Fibroblast of skin of left biceps (primary cell): ENCODE data around the gene GNAZ.

Experiments used
- DNase-seq, 2 experiments: peaks; one replicate each; pipeline ENCODE4 v3.0.0-alpha.2; 2013; ENCODE audit warnings: low read depth in 2 of 2

The GNAZ gene

DNA sequence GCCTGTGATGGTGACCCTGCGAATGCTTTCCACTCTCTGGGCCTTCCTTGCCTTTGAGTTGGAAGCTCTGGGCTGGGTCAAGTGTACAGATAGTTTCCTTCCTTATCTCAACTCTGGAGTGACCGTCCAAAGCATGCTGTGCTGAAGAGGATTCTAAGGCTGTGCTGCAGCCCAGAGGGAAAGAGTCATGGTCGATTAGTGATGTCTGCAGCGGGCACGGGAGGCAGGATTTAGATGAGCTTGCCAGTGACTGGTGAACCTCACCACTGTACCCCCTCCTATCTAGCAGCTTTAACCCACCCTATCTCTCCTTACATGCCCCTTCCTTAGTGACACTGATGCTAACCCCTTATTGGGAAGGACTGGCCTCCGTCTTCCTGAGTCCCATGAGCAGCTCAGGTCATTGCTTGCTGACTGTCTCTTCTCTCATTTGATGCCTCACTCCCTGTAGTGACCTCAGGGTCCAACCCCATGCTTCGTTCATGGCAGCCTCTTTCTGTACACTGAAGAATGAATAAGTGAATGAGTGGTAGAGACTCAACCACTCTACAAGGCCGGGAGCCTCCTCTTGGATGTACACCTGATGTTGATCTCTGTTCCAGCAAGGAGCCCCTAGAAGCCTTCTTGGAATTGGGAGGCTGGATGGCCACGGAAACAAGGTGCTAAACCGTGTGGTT, 6.7 kb downstream of the GNAZ start:
- DNase-seq: no peak

- no peak for DNase-seq
These were observed 7.5 kb downstream of the GNAZ start for GRCh38 chr22:23077627-23078461.

GRCh38 chr22:23078462-23078787, 8.1 kb downstream of the GNAZ start:
- no peak for DNase-seq

DNA sequence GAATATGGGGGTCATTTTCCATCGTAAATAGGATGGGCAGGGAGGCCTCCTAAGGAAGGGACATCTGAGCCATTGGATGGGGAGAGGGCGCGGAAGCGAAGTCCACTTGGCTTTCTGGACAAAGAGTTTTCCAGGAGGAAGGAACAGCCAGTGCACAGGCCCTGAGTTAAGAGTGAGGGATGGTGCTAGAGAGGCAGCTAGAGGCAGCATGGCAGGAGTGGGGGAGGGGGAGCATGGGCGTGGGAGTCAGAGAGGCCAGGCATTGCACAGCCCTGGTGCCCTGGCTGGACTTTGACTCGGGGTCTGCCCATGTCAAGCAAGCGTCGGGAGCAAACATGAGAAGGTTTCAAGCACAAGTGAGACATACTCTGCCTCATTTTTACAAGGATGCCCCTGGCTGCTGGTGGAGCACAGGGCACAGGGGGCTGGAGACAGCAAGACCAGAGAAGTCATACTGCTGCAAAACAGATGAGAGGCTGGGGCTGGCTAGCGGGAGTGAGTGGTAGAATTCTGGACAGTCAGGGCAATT, 9.0 kb downstream of the GNAZ start:
- DNase-seq: no peak

DNA sequence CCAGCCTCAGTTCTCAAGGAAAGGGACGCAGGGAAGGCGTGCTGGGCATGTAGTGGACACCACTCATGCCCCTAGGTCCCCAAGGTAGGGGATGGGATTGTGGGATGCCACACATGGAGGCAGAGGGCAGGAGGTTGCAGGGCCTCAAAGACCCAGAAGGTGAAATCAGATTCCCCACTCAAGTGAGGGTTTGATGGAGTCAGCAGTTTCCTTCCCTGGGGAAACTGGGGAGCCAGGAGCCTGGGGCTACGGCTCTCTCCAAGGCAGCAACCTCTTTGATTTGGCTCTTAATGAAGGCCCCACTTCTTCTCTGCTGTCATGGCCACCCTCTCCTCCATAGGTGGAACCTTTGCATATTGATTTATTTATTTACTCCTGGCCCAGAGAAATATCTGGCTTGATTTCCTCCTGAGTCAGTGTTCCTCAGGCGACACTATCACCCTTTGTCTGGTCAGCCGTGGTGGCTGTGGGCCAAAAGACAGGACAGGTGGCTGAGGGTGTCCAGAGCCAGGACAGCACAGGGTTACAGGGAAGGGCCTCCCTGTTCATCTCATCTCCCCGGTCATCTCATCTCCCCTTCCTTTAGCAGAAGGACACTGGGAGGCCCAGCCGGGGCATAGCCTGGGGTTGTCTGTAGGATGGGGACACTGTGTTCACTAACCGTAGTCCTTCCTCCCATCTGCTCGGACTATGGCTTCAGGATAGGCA, 9.6 kb downstream of the GNAZ start:
- DNase-seq: no peak

GRCh38 chr22:23080613-23081290, 10.4 kb downstream of the GNAZ start:
- no peak for DNase-seq

DNA sequence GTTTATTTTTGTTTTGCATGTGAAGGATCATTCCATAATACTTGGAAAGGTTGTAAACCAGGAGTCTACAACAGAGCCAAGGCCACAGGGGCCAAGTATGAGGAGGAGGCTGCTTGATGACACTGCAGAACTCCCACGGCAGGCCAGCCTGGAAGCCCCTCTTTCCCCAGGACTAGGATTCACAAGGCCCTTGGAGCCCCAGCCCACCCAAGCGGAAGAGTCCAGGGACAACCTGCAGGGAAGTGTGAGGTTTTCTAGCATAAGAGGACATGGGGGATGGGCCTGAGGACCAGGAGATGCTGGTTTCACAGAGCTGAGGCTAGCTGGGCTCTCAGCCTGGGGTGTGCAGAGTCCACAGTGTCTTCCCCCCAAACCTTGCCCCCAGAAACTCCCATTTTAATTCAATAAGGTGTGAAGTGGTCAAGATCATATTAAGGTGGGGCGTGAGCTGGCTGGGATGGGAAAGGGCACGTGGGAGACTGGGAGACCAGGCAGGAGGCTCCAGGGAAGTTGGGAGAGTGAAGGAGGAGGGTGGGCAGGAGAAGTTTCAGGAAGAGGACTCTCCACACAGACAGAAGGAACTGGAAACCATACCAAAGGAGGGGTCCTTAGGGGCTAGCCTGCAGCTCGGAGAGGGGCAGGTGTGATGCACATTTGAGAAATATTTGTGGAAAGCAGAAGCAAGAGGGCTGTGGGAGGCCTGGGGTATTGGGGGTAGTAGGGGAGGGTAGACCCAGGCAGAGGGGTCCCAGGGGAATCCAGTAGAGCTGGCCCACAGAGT, 12.4 kb downstream of the GNAZ start:
- DNase-seq: no peak

GRCh38 chr22:23083315-23084021, 13.1 kb downstream of the GNAZ start:
- no peak for DNase-seq

DNA sequence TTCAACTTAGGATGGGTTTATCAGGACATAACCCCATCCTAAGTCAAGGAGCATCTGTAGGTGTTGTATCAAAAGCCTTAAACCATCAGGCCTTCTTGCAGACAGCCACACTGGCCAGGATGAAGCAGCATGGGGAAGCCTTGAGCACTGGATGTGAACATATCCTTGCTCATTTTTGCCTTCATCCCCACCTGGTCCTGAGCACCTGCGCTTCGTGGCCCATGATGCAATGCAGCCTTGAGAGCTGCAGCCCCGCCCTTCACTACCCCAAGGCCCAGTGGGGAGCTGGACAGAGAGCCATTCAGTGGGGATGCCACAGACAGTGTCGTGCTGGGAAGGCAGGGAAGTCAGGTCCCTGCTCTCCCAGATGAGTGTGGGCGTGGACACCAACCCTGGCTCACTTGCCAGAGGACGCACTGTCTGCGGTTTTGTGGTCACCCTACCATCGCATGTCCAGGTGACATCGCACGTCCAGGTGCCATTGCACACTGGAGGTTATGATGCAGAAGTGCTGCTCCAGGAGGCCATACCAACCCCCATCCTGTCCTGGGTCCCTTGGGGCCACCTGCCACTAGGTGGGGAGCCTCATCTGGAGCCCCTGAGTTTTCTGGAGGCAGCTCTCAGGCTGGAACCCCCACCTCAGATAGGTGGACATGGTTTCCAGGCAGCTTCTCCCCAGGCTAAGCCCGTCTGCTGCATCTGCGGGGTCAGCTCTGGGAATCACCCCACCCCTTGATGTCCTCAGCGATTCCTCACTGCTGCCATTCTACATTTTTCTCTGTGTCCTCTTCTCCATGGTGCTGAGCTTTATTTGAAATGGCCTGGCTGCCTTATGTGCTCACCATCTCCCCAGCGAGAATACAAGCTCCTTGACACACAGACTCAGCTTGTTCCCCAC, 14.4 kb downstream of the GNAZ start:
- no peak for DNase-seq

DNA sequence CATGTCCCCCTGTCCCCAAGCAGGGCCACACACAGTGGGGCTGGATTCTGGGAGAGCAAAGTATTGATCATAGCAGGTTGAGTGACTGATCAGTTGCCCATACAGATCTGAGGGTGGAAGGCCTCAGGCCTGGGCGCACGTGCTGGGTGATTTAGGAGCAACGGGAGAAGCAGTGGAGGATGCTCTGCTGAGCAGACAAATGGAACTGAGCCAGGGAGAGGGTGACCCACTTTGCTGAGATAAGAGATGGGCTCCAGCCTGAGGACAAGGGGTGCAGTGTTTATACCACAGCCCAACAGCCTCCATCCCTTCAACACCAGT, 15.0 kb downstream of the GNAZ start:
- DNase-seq: no peak

GRCh38 chr22:23085785-23086184, 15.5 kb downstream of the GNAZ start:
- DNase-seq: no peak

- no peak for DNase-seq
These were observed 15.9 kb downstream of the GNAZ start for GRCh38 chr22:23086263-23086662.

- DNase-seq: no peak
These were observed 16.5 kb downstream of the GNAZ start for GRCh38 chr22:23086787-23087186.

DNA sequence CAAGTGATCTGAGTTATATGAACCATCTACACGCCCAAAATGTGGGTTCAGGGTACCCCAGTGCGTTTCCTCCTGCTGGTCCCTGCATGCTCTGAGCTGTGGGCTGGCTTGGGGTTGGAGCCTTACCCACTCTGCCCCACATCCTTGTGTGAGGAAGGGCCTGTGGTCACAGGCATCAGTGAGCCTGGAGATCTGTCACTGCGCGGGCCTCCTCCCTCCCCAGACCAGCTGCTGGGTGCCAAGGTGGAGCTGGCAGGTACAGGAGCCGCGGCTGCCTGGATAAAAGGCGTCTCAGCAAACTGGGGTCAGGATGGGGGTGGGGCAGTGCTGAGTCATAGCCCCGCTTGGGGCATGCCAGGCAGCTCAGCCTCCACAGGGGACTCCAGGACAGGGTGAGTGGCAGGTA, 17.9 kb downstream of the GNAZ start:
- no peak for DNase-seq

GRCh38 chr22:23089010-23089409, 18.7 kb downstream of the GNAZ start:
- DNase-seq: no peak

GRCh38 chr22:23089633-23090456, 19.5 kb downstream of the GNAZ start:
- DNase-seq: no peak

DNA sequence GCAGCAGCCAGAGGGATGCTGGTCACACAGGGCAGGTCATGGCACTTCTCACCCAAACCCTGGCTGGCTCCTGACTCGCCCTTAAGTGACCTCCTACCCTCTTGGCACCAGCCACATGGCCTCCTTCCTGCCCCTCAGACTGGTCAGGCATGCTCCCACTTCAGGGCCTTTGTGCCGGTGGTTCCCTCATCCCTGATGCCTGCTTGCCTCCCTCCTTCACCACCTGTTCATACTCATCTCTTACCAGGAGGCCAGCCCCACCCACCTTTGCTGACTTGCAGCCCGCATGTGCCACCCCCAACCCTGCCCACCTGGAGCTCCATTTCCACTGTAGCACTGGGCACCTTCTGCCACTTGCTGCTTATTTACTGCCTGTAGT, 20.1 kb downstream of the GNAZ start:
- no peak for DNase-seq

DNA sequence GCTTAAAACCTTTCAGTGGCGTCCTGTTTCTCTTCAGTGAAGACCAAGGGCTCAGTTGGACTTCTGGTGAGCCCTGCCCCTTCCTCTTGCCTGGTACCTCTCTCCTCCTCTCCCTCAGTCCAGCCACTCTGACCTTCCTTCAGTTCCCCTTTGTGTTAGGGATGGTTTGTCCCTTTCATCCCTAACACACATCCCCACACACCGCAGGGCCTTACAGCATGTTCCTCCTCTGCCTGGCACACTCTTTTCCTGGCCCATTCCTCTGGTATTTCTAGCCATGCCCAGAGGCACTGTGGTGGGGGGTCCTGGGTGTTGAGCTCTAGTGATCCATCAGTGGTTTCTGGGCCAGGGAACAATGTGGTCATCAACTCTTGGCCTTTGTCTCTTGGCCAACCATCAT, 21.4 kb downstream of the GNAZ start:
- DNase-seq: no peak
